Mucosa of stomach (tissue), 1 donor: ENCODE measurements around the gene IQSEC3.

ENCODE experiments used
- H3K27me3 ChIP-seq: one replicate; pipeline ENCODE4 v1.7.0; 2013; ENCODE audit warnings: mild to moderate bottlenecking, low read length; ENCODE audit not compliant: control insufficient read depth, insufficient read depth
- H3K36me3 ChIP-seq: one replicate; pipeline ENCODE4 v1.7.0; 2013; ENCODE audit warnings: low read length; ENCODE audit not compliant: control insufficient read depth, insufficient read depth
- H3K4me1 ChIP-seq: one replicate; pipeline ENCODE4 v1.7.0; 2013; ENCODE audit warnings: mild to moderate bottlenecking, low read length; ENCODE audit not compliant: control insufficient read depth, insufficient read depth
- H3K4me3 ChIP-seq: one replicate; pipeline ENCODE4 v1.7.0; 2013; ENCODE audit warnings: low read length
- H3K9ac ChIP-seq: one replicate; pipeline ENCODE4 v1.7.0; 2013; ENCODE audit warnings: mild to moderate bottlenecking, low read length, moderate library complexity
- H3K9me3 ChIP-seq: one replicate; pipeline ENCODE4 v1.7.0; 2013; ENCODE audit warnings: mild to moderate bottlenecking, low read length, moderate library complexity; ENCODE audit not compliant: control insufficient read depth
- donor health status: Pancreatic carcinoma.

Gene IQSEC3

DNA sequence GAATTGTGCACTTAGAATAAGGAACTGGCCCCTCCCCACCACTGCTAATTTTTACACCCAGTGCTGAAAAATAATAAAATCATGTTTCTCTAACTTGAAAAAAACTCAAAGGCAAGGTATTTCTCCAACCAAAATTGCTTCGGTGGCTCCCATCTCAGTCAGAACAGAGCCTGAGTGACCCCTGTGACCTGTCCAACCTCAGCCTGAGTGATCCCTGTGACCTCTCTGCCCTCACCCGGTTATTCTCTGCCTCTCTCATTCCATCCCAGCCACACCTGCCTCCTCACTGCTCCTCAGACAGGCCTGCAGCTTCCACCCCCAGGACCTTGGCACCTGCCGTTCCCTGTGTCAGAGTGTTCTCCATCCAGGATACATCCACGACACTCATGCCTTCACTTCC lies 142.2 kb downstream of the IQSEC3 start:
- no peaks in the 10 kb centered on the region for H3K9me3 ChIP-seq
- no peak overlapping the region for H3K9ac ChIP-seq
- no peaks in the 10 kb centered on the region for H3K36me3 ChIP-seq
- no peak overlapping the region for H3K4me3 ChIP-seq
- H3K4me1 ChIP-seq = peaks cover 34% of the 10 kb centered on the region
- peaks cover 22% of the 10 kb centered on the region for H3K27me3 ChIP-seq

DNA sequence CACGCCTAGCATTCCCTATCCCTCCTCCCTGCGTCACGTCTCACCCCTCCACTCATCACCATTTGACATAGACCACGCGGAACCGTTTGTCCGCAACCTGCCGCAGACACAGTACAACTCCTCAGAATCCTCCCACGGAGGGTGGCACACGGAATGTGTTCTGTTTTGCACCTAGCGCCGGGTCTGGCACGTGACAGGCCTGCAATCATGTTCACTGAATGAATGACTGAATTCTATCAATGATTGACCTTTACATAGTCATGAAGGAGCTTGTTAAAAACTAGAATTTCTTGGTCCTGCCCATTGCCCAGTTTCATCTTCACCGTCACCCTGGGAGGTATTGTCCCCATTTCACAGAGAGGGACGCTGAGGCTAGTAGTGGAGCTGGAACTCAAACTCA lies 142.7 kb downstream of the IQSEC3 start:
- Histone ChIP-seq H3K9me3 (no peaks in the 10 kb centered on the region), H3K4me3 (no peak overlapping the region), H3K27me3 (peaks cover 22% of the 10 kb centered on the region), H3K9ac (no peak overlapping the region), H3K4me1 (peaks cover 31% of the 10 kb centered on the region), H3K36me3 (no peaks in the 10 kb centered on the region)

DNA sequence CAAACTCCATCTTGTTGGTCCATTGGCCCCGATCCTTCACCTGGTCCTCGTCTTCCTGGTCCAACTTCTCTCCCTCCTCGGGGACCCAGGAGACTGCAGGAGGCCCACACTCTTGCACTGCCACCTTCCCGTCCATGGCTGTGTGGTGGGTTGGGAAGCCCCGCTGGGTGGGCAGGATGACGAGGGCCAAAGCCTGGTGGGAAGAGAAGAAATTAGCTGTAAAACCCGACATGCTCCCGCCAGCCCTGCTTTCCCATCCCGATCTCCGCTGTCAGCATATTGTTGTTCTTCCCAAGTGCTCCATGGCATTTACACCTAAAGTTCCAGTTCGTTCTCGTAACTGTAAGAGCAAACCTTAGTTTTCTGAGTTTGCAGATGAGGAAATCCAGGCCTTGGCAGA lies 143.3 kb downstream of the IQSEC3 start:
- no peak overlapping the region for H3K9ac ChIP-seq

DNA sequence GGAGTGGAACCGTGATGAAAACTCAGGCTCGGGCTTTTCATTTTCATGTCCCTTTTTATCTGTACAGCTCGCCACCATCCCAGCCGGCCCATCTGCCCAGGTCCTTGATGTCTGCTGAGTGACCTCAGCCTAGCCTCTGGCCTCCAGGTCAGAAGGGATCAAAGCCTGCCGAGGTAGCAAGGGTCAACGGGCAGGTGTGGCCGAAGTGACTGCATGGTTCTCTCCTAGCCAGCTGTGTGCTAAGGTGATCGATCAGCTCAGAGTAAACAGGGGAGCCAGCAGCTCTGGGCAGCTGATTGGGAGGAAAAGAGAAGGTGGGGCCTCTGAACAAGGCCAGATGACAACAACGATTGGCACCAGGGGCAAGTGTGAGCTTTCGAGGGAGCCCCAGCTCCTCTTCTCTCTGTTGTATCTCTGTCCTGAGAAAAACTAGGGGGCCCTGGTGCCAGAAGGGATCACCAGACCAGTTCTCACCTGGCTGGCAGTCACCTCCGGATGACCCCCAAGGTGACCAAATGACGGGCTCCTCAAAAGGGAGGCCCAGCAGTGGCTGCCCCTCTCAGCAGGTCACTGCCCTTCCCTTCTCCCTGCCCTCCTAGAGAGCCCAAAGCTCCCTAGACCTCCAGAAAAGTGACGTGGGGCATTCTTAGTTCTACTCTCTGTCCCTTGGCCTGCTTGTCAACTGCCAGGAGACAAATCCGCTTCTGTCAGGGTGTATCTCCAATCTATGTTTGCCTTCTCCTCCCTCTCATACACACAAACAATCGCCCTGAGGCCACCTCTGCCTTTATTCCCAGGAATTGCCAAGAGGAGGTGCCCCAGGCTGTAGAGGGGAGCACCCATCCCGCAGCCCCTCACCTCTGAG lies 143.9 kb downstream of the IQSEC3 start:
- Histone ChIP-seq H3K4me3 (no peak overlapping the region), H3K27me3 (peaks cover 18% of the 10 kb centered on the region), H3K36me3 (no peaks in the 10 kb centered on the region), H3K4me1 (peaks cover 30% of the 10 kb centered on the region), H3K9me3 (no peaks in the 10 kb centered on the region), H3K9ac (no peak overlapping the region)

More for the DNA sequence above, 143.3 kb downstream of the IQSEC3 start:
- Histone ChIP-seq H3K9me3 (no peaks in the 10 kb centered on the region), H3K4me1 (peaks cover 30% of the 10 kb centered on the region), H3K4me3 (no peak overlapping the region), H3K27me3 (peaks cover 18% of the 10 kb centered on the region), H3K36me3 (no peaks in the 10 kb centered on the region)

DNA sequence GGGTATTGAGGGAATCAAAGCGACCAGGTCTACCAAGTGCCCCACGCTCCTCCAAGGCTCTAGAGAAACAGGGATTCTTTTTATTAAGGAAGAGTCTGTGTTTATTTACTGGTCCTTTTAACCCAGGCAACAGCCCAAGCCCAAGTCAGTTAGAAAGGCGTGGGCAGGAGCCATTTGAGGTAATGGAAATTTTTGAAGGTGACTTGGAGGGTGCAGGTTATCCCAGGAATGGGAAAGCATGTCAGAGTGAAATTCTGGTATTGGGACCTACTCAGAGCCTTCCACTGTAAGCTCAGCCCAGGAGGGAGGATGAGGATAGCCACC lies 144.5 kb downstream of the IQSEC3 start:
- Histone ChIP-seq H3K9ac (no peak overlapping the region), H3K4me1 (peaks cover 30% of the 10 kb centered on the region)

DNA sequence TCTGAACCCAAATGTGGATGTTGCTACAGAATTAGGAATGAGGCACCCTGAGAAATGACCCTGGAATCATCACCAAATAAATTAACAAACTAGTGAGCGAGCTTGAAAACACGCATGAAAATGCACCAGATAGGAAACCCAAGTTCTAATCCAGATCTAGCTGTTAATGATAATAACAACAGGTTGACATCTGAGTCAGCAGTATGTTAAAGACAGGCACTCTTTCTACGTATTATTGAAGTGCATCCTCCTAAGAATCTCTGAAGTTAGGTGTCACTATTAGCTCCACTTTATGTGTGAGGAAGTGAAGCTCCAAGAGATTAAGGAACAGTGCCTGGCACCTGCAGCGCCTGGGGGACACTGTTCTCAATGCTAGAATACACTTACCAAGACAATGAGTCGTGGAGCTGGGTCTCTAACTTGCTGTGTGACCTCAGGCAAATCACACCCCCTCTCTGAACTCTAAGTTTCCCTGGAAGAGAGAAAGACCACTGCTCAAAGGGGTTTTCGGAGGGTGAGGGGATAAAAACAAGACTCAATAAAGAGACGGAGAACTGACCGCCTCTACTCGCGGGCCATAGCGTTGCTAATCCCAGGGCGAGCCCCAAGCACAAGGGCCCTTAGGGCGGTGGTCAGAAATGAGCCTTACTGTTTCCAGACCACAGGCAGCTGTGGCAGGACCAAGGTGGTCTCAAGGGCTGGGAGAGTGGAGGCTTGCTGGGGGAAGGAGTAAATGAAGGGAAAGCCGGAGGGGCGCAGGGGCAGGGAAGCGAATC lies 145.3 kb downstream of the IQSEC3 start:
- H3K9me3 ChIP-seq = no peaks in the 10 kb centered on the region
- H3K9ac ChIP-seq = no peak overlapping the region
- peaks cover 18% of the 10 kb centered on the region for H3K27me3 ChIP-seq
- H3K4me3 ChIP-seq = no peak overlapping the region
- H3K4me1 ChIP-seq = peaks cover 30% of the 10 kb centered on the region
- no peaks in the 10 kb centered on the region for H3K36me3 ChIP-seq

More for the DNA sequence above, 144.5 kb downstream of the IQSEC3 start:
- H3K4me3 ChIP-seq = no peak overlapping the region
- H3K27me3 ChIP-seq = peaks cover 18% of the 10 kb centered on the region
- H3K36me3 ChIP-seq = no peaks in the 10 kb centered on the region
- H3K9me3 ChIP-seq = no peaks in the 10 kb centered on the region

DNA sequence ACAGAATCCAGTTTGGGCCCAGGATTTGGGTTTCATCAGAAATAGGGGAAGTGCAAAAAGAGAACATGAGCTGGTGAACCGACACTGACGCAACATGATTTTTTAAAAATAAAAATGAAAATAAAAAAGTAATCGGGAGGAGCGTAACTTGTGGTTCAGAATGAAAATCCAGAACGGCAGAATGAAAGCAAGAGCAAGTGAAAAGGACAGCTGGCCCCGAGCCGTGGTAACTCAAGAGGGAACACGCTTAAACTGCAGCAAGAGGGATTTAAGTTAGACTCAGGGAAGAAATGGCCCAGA lies 145.8 kb downstream of the IQSEC3 start:
- Histone ChIP-seq H3K9ac (no peak overlapping the region), H3K36me3 (no peaks in the 10 kb centered on the region), H3K9me3 (no peaks in the 10 kb centered on the region), H3K4me1 (peaks cover 30% of the 10 kb centered on the region), H3K4me3 (no peak overlapping the region), H3K27me3 (peaks cover 18% of the 10 kb centered on the region)

DNA sequence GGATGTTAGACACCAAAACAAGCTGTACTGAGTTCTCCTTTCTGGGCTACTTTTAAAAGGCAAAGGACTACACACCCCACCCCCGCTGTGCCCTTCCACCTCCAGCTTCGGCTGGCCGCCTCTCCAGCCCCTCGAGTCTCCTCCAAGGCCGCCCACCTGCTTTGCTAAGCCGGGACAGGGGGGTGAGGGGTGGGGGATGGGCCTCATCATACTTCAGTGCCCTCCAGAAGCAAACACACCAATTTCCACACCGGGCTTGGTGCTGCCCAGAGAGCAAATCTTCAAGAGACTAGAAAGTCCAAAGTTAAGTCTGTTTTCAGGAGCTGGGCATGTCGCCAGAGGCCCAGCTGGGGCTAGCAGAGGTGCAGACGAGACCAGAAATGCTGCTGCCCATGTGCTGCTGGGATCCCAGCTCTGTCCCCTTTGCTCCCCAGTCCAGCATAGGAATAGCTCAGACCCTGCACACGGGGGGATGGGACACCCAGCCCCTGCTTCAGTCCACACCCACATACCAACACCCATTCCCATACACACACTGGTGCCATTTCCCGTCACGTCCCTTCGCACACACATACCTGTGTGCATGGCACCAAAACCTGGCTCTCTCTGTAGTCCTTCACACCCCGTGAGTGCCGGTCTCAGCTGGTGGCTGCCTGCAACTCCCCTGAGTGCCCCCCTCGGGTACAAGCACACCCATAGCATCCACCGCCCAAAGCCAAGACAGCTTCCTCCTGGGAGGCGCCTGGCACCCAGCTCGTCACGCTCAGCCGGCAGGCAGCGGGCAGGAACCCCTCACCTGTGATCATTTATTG lies 146.4 kb downstream of the IQSEC3 start:
- Histone ChIP-seq H3K9ac (no peak overlapping the region), H3K36me3 (no peaks in the 10 kb centered on the region), H3K4me1 (peaks cover 30% of the 10 kb centered on the region), H3K4me3 (no peak overlapping the region), H3K9me3 (no peaks in the 10 kb centered on the region), H3K27me3 (peaks cover 18% of the 10 kb centered on the region)

DNA sequence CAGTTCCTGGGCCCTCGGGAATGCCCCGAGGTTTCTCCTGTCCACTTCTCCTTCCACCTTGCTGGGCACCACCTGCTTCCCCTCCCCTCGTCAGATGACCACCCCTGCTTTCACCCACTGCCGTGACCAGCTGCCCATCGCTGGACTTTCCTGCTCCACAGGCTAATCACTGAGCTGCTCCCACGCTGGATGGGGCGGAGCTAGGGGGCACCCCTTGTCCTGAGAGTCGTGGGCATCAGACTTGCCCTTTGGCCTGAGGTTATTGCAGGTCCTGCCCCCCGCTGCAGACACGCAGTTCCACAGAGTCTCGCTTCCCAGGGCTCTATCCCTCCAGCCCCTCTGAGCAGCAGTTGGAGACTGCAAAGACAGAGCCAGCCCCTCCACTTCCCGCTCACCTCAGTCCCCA lies 147.0 kb downstream of the IQSEC3 start:
- Histone ChIP-seq H3K4me1 (peaks cover 30% of the 10 kb centered on the region), H3K36me3 (no peaks in the 10 kb centered on the region), H3K4me3 (no peak overlapping the region), H3K27me3 (peaks cover 18% of the 10 kb centered on the region), H3K9ac (no peak overlapping the region), H3K9me3 (no peaks in the 10 kb centered on the region)

DNA sequence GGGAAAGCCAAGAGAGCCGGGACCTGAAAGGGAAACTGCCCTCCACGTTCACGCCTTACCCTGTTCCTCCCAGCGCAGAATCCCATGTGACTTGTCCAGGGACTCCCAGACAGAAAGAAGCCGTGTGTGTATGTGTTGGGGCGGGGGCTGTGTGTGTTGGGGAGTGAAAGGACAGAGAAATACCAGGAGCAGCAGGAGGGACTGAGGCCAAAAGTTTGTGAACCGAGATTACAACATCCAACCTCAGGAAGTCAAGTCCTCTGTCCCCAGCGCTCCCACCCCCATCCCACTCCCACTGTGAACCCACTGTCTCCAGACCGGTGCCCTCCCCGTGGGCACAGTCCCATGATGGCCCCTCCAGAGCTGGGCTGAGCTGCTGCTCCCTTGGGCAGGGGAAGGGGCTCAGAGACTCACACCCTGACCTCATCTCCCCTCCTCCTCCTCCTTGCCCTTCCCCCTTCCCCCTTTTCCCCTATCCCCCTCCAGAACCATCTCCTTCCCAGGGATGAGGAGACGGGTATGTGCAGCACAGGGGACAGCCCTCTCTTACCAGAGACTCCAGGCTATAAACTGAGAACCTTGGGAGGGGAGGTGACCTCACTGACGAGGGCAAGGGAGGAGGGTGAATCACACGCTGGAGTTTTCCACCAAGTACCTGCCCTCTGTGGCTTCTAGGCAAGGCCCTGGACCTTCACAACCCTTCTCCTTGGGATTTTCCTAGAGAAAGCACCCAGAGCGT lies 147.6 kb downstream of the IQSEC3 start, which contains the start of gene SLC6A12:
TSS of gene SLC6A12 (minus strand) at position 155 of the 739 bp plus-strand sequence. CDS start 4,171 bp downstream, outside the sequence.
- H3K27me3 ChIP-seq = peaks cover 18% of the 10 kb centered on the region
- H3K9ac ChIP-seq = no peak within 1 kb of the TSS
- no peaks in the 10 kb centered on the region for H3K9me3 ChIP-seq
- H3K4me3 ChIP-seq = no peak within 1 kb of the TSS
- H3K4me1 ChIP-seq = peaks cover 30% of the 10 kb centered on the region
- no peaks in the 10 kb centered on the region for H3K36me3 ChIP-seq

DNA sequence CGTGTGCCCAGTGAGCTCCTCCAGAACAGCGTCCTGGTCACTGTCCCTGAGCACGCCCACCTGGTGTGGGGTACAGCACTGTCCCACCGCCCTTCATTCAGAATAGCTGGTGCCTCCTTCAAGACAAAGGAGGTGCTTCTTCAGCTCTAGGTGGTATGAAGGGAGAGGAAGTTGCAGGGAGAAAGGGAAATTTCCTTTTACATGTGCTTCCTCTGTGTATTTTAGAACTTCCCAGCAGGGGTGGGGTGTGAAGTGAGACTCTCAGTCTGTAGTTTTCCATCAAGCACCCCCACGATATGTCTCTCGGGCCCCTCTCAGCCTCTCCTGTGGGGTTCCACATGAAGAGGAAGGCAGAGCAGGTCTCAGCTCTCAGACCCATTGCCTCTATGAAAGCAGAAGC lies 148.5 kb downstream of the IQSEC3 start:
- Histone ChIP-seq H3K9ac (no peak overlapping the region), H3K4me1 (peaks cover 30% of the 10 kb centered on the region), H3K27me3 (peaks cover 21% of the 10 kb centered on the region), H3K36me3 (no peaks in the 10 kb centered on the region), H3K4me3 (no peak overlapping the region), H3K9me3 (no peaks in the 10 kb centered on the region)
